DOHH2 (cell line): ENCODE measurements around the gene CYB561.

Experiments used
- CTCF ChIP-seq: fragments of 200-600 bp; sonication (generic); IDR thresholded peaks from one replicate; pipeline ENCODE4 v1.5.1; 2014; ENCODE audit warnings: antibody characterized with exemption, mild to moderate bottlenecking, low read depth, low read length; ENCODE audit not compliant: poor library complexity, severe bottlenecking
- EZH2phosphoT487 ChIP-seq: fragments of 200-600 bp; sonication (generic); IDR thresholded peaks from 2 replicates; pipeline ENCODE4 v1.6.1; 2017; ENCODE audit warnings: borderline replicate concordance, mild to moderate bottlenecking, antibody characterized with exemption, low read length, moderate library complexity, mixed read lengths

GRCh38 chr17:63406689-63407330, 39.3 kb downstream of the CYB561 start:
- TF ChIP-seq CTCF, result peak; percentile 85
- no peak for TF ChIP-seq EZH2phosphoT487
